Measurements from ENCODE around the gene FCN3. TPM values are rescaled to one million over a fixed set of nuclear protein-coding genes. Genes with fewer than 3 reads are reported as not detected.

FCN3 gene
- total RNA-seq, 4 donors from 2014 or later: 3.0 to 4.7 (median 4.3) TPM

GRCh38 chr1:27361044-27361402 lies 13.6 kb downstream of the FCN3 start:
- no peak for TF ChIP-seq POLR2A (IDR thresholded peaks at IDR 0.05)
- TF ChIP-seq, protein P1, sequence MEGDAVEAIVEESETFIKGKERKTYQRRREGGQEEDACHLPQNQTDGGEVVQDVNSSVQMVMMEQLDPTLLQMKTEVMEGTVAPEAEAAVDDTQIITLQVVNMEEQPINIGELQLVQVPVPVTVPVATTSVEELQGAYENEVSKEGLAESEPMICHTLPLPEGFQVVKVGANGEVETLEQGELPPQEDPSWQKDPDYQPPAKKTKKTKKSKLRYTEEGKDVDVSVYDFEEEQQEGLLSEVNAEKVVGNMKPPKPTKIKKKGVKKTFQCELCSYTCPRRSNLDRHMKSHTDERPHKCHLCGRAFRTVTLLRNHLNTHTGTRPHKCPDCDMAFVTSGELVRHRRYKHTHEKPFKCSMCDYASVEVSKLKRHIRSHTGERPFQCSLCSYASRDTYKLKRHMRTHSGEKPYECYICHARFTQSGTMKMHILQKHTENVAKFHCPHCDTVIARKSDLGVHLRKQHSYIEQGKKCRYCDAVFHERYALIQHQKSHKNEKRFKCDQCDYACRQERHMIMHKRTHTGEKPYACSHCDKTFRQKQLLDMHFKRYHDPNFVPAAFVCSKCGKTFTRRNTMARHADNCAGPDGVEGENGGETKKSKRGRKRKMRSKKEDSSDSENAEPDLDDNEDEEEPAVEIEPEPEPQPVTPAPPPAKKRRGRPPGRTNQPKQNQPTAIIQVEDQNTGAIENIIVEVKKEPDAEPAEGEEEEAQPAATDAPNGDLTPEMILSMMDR (IDR thresholded peaks at IDR 0.05): no peak
- Histone ChIP-seq H3K27ac (no peak overlapping the region), H3K4me1 (peaks cover 27 to 74% (median 38%) of the 10 kb centered on the region in 3 donors), H3K9me3 (no peaks in the 10 kb centered on the region), H3K4me3 (no peak overlapping the region), H3K27me3 (no peaks in the 10 kb centered on the region), H3K36me3 (peaks cover 67 to 90% (median 78%) of the 10 kb centered on the region in 3 donors)
- no peak for DNase-seq
- WGBS, 2 donors: 85% methylated on average over 11 of the region's 21 CpGs; no CpG with 5 or more reads in 1 of the 2 donors
- intact Hi-C loops (cut with DNase I): no loop called here

- intact Hi-C loops (cut with DNase I): no loop called here
- peaks cover 73 to 96% (median 85%) of the 10 kb centered on the region in 3 donors for H3K36me3 ChIP-seq
- 57 to 74% methylated on average over 10 to 45 of the region's 71 CpGs for WGBS, 2 donors
- peaks cover 27 to 75% (median 38%) of the 10 kb centered on the region in 3 donors for H3K4me1 ChIP-seq
- no peaks in the 10 kb centered on the region for H3K27me3 ChIP-seq
- H3K9me3 ChIP-seq: no peaks in the 10 kb centered on the region
- TF ChIP-seq POLR2A (IDR thresholded peaks at IDR 0.05): no peak
- TF ChIP-seq, protein P1 (IDR thresholded peaks at IDR 0.05): no peak
- H3K4me3 ChIP-seq: peak overlapping the region in 2 of 4 donors; percentile 33 to 48
- no peak for DNase-seq
- no peak overlapping the region for H3K27ac ChIP-seq
These were observed 14.2 kb downstream of the FCN3 start for GRCh38 chr1:27360159-27361043.

DNA sequence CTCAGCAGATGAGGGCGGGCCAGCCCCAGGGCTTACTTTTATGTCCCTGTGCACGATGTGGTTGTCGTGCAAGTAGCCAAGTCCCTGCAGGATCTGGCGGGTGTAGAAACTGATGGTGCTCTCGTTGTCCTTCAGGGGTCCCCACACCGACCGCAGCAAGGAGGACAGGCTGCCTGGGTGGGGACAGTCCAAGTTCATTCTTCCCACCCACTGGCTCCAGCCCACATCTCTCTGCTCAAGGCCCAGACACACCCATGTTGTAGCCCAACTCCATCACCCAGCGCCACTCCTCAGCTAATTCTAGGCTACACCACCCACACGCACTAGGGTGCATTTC lies 14.8 kb downstream of the FCN3 start:
- DNase-seq: no peak

GRCh38 chr1:27358928-27359313 lies 15.7 kb downstream of the FCN3 start:
- intact Hi-C loops (cut with DNase I): loop anchor here (5.0 kb wide), 1 partner anchor 33 kb away; the partner anchor contains the start of gene GPR3
- H3K9me3 ChIP-seq: no peaks in the 10 kb centered on the region
- H3K4me1 ChIP-seq: peaks cover 15 to 60% (median 26%) of the 10 kb centered on the region in 3 donors
- no peak overlapping the region for H3K27ac ChIP-seq
- TF ChIP-seq, protein P1 (IDR thresholded peaks at IDR 0.05): no peak
- TF ChIP-seq POLR2A (IDR thresholded peaks at IDR 0.05): no peak
- DNase-seq: no peak
- 91 to 95% methylated on average over 5 of the region's 5 CpGs for WGBS, 2 donors
- no peak overlapping the region for H3K4me3 ChIP-seq
- peaks cover 73 to 100% (median 80%) of the 10 kb centered on the region in 3 donors for H3K36me3 ChIP-seq
- no peaks in the 10 kb centered on the region for H3K27me3 ChIP-seq

More for the DNA sequence above, 14.8 kb downstream of the FCN3 start:
- Histone ChIP-seq H3K36me3 (peaks cover 77 to 100% (median 89%) of the 10 kb centered on the region in 3 donors), H3K4me3 (peak overlapping the region in 2 of 4 donors; percentile 33 to 48), H3K27me3 (no peaks in the 10 kb centered on the region), H3K9me3 (no peaks in the 10 kb centered on the region), H3K27ac (no peak overlapping the region), H3K4me1 (peaks cover 23 to 69% (median 33%) of the 10 kb centered on the region in 3 donors)
- 55 to 77% methylated on average over 2 to 6 of the region's 9 CpGs for WGBS, 2 donors
- intact Hi-C loops (cut with DNase I): loop anchor here (5.0 kb wide), 1 partner anchor 33 kb away; the partner anchor contains the start of gene GPR3
- TF ChIP-seq, protein P1 (IDR thresholded peaks at IDR 0.05): no peak
- TF ChIP-seq POLR2A (IDR thresholded peaks at IDR 0.05): no peak
